ENCODE data around the gene TEPSIN.

GRCh38 chr17:81253358-81254131 lies 14.7 kb upstream of the TEPSIN start:
- TF ChIP-seq CTCF (IDR thresholded peaks at IDR 0.05; ENCODE audit: low read length) (peak; percentile 75), EZH2 (optimal IDR thresholded peaks at IDR 0.05; ENCODE audit: low read depth, low read length) (no peak), EZH2phosphoT487 (IDR thresholded peaks at IDR 0.05; ENCODE audit: low read length) (no peak)
